ENCODE data around the gene GDAP1L1. TPM values are rescaled to one million over a fixed set of nuclear protein-coding genes. Genes with fewer than 3 reads are reported as not detected.
"Not testable (repeated sequence)": the region's sequence is repeated elsewhere in the genome, so short reads cannot be mapped to it uniquely, and the experiment has no call there.

The GDAP1L1 gene
- total RNA-seq, 2 experiments from 2014 or later, result 0.27 TPM; not detected in 1

GRCh38 chr20:44231193-44231592 lies 15.9 kb upstream of the GDAP1L1 start:
- no peaks in the 10 kb centered on the region for H3K9me3 ChIP-seq (ENCODE audit: low read length)
- intact Hi-C loops (cut with micrococcal nuclease; ENCODE audit: unreplicated experiment), result no loop called here
- no TSS peak for BruUV-seq (replicated peaks)
- no peaks in the 10 kb centered on the region for H3K79me2 ChIP-seq (ENCODE audit: insufficient read depth, low read depth, low read length)
- POLR2A ChIA-PET, result interaction anchor here (0.6 kb wide), 2 partner anchors 284 to 314 kb away, joined by 3 to 4 read pairs; no protein-coding TSS in a partner anchor
- CTCF ChIA-PET (ENCODE audit: unreplicated experiment), result no interaction called here
- H3K36me3 ChIP-seq (ENCODE audit: insufficient read depth, low read length), result no peaks in the 10 kb centered on the region
- no peak for TF ChIP-seq EZH2phosphoT487 (IDR thresholded peaks at IDR 0.05; ENCODE audit: borderline replicate concordance, low read depth, low read length)
- TF ChIP-seq, protein P1, sequence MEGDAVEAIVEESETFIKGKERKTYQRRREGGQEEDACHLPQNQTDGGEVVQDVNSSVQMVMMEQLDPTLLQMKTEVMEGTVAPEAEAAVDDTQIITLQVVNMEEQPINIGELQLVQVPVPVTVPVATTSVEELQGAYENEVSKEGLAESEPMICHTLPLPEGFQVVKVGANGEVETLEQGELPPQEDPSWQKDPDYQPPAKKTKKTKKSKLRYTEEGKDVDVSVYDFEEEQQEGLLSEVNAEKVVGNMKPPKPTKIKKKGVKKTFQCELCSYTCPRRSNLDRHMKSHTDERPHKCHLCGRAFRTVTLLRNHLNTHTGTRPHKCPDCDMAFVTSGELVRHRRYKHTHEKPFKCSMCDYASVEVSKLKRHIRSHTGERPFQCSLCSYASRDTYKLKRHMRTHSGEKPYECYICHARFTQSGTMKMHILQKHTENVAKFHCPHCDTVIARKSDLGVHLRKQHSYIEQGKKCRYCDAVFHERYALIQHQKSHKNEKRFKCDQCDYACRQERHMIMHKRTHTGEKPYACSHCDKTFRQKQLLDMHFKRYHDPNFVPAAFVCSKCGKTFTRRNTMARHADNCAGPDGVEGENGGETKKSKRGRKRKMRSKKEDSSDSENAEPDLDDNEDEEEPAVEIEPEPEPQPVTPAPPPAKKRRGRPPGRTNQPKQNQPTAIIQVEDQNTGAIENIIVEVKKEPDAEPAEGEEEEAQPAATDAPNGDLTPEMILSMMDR (conservative IDR thresholded peaks at IDR 0.05; ENCODE audit: low read length), result no peak
- H3K4me1 ChIP-seq (ENCODE audit: insufficient read depth, low read length, poor library complexity, severe bottlenecking), result no peaks in the 10 kb centered on the region
- no peak for DNase-seq (ENCODE audit: low spot score)
- no peak overlapping the region for H3K27ac ChIP-seq (ENCODE audit: low read depth, low read length, poor library complexity, severe bottlenecking)
- H3K9me2 ChIP-seq (ENCODE audit: insufficient read depth, low read length), result no peaks in the 10 kb centered on the region
- H4K20me1 ChIP-seq (ENCODE audit: insufficient read depth, low read length), result no peaks in the 10 kb centered on the region
- no peak overlapping the region for H2AFZ ChIP-seq (ENCODE audit: low read length)
- H3K4me2 ChIP-seq (ENCODE audit: low read length), result no peak overlapping the region
- no peak overlapping the region for H3K4me3 ChIP-seq (ENCODE audit: low read depth, low read length, poor library complexity, severe bottlenecking)

GRCh38 chr20:44231713-44232468 lies 15.2 kb upstream of the GDAP1L1 start:
- Histone ChIP-seq H3K4me3 (ENCODE audit: low read depth, low read length, poor library complexity, severe bottlenecking) (no peak overlapping the region), H3K27ac (ENCODE audit: low read depth, low read length, poor library complexity, severe bottlenecking) (no peak overlapping the region), H3K4me2 (ENCODE audit: low read length) (no peak overlapping the region), H3K4me1 (ENCODE audit: insufficient read depth, low read length, poor library complexity, severe bottlenecking) (no peaks in the 10 kb centered on the region), H4K20me1 (ENCODE audit: insufficient read depth, low read length) (no peaks in the 10 kb centered on the region), H3K36me3 (ENCODE audit: insufficient read depth, low read length) (no peaks in the 10 kb centered on the region), H3K79me2 (ENCODE audit: insufficient read depth, low read depth, low read length) (no peaks in the 10 kb centered on the region), H3K9me2 (ENCODE audit: insufficient read depth, low read length) (no peaks in the 10 kb centered on the region), H3K9me3 (ENCODE audit: low read length) (no peaks in the 10 kb centered on the region), H2AFZ (ENCODE audit: low read length) (no peak overlapping the region)
- CTCF ChIA-PET (ENCODE audit: unreplicated experiment), result no interaction called here
- BruUV-seq (replicated peaks), result no TSS peak
- TF ChIP-seq EZH2phosphoT487 (IDR thresholded peaks at IDR 0.05; ENCODE audit: borderline replicate concordance, low read depth, low read length), result no peak
- TF ChIP-seq, protein P1 (conservative IDR thresholded peaks at IDR 0.05; ENCODE audit: low read length), result no peak
- DNase-seq (ENCODE audit: low spot score), result no peak
- intact Hi-C loops (cut with micrococcal nuclease; ENCODE audit: unreplicated experiment), result no loop called here
- POLR2A ChIA-PET, result interaction anchor here (0.6 kb wide), 2 partner anchors 283 to 313 kb away, joined by 3 to 4 read pairs; no protein-coding TSS in a partner anchor

DNA sequence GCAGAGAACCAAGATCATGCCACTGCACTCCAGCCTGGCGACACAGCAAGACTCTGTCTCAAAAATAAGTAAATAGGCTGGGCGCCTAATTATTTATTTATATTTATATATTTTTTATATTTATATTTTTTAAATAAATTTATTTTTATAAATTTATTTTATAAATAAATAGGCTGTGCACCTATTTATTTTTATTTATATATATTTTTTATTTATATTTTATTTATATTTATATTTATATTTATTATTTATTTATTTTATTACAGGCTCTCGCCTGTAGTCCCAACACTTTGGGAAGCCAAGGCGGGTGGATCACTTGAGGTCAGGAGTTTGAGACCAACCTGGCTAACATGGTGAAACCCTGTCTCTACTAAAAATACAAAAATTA lies 14.6 kb upstream of the GDAP1L1 start:
- H3K4me1 ChIP-seq (ENCODE audit: insufficient read depth, low read length, poor library complexity, severe bottlenecking); BruUV-seq (replicated peaks); H3K9me2 ChIP-seq (ENCODE audit: insufficient read depth, low read length); H3K4me2 ChIP-seq (ENCODE audit: low read length); H4K20me1 ChIP-seq (ENCODE audit: insufficient read depth, low read length); H3K79me2 ChIP-seq (ENCODE audit: insufficient read depth, low read depth, low read length); intact Hi-C loops (cut with micrococcal nuclease; ENCODE audit: unreplicated experiment); DNase-seq (ENCODE audit: low spot score); CTCF ChIA-PET (ENCODE audit: unreplicated experiment); H2AFZ ChIP-seq (ENCODE audit: low read length); H3K27ac ChIP-seq (ENCODE audit: low read depth, low read length, poor library complexity, severe bottlenecking); H3K9me3 ChIP-seq (ENCODE audit: low read length); H3K36me3 ChIP-seq (ENCODE audit: insufficient read depth, low read length); H3K4me3 ChIP-seq (ENCODE audit: low read depth, low read length, poor library complexity, severe bottlenecking): not testable (repeated sequence)
- POLR2A ChIA-PET, result interaction anchor here (0.6 kb wide), 2 partner anchors 8 to 35 kb away, joined by 3 to 5 read pairs; no protein-coding TSS in a partner anchor
